Osteocyte (in vitro differentiated cells): Measurements from ENCODE around the gene OXCT2. TPM values are rescaled to one million over a fixed set of nuclear protein-coding genes. Genes with fewer than 3 reads are reported as not detected.

Source experiments
- DNase-seq: peaks from one replicate; pipeline ENCODE4 v3.0.0; 2021; ENCODE audit warnings: mixed read lengths; ENCODE audit not compliant: unreplicated experiment; ENCODE audit errors: extremely low spot score
- H3K27ac Mint-ChIP-seq: one replicate; pipeline ENCODE4 v1.8.0; 2021; ENCODE audit warnings: mild to moderate bottlenecking, mixed read lengths; ENCODE audit not compliant: unreplicated experiment
- H3K27me3 Mint-ChIP-seq: one replicate; pipeline ENCODE4 v1.8.0; 2021; ENCODE audit warnings: mixed read lengths; ENCODE audit not compliant: unreplicated experiment
- H3K36me3 Mint-ChIP-seq: one replicate; pipeline ENCODE4 v1.8.0; 2021; ENCODE audit warnings: mixed read lengths; ENCODE audit not compliant: unreplicated experiment
- H3K4me1 Mint-ChIP-seq: one replicate; pipeline ENCODE4 v1.8.0; 2021; ENCODE audit warnings: mixed read lengths; ENCODE audit not compliant: unreplicated experiment
- H3K4me3 Mint-ChIP-seq: one replicate; pipeline ENCODE4 v1.8.0; 2021; ENCODE audit warnings: mild to moderate bottlenecking, moderate library complexity, mixed read lengths; ENCODE audit not compliant: unreplicated experiment
- H3K9me3 Mint-ChIP-seq: one replicate; pipeline ENCODE4 v1.8.0; 2021; ENCODE audit warnings: mixed read lengths; ENCODE audit not compliant: unreplicated experiment
- CTCF ChIP-seq: fragments of 200-600 bp; sonication (generic); IDR thresholded peaks from 2 replicates; pipeline ENCODE4 v1.5.0; 2021; ENCODE audit warnings: antibody characterized with exemption, mild to moderate bottlenecking, moderate library complexity
- total RNA-seq: library from RNA; stranded (reverse); gene quantifications from 2 replicates; pipeline ENCODE4 v1.2.1, GENCODE V29; 2021

Gene OXCT2
- total RNA-seq, 1 donor from 2014 or later, result not detected

- no peak for DNase-seq
- H3K27ac Mint-ChIP-seq, result no peak overlapping the region
- no peaks in the 10 kb centered on the region for H3K9me3 Mint-ChIP-seq
- H3K36me3 Mint-ChIP-seq, result peaks cover 2% of the 10 kb centered on the region
- H3K4me1 Mint-ChIP-seq, result no peaks in the 10 kb centered on the region
- peaks cover 73% of the 10 kb centered on the region for H3K27me3 Mint-ChIP-seq
- H3K4me3 Mint-ChIP-seq, result no peak overlapping the region
- no peak for TF ChIP-seq CTCF
Observed at GRCh38 chr1:39727932-39728317, 43.2 kb downstream of the OXCT2 start.

- H3K36me3 Mint-ChIP-seq, result peaks cover 2% of the 10 kb centered on the region
- H3K4me3 Mint-ChIP-seq, result no peak overlapping the region
- no peaks in the 10 kb centered on the region for H3K9me3 Mint-ChIP-seq
- H3K4me1 Mint-ChIP-seq, result no peaks in the 10 kb centered on the region
- no peak for DNase-seq
- H3K27me3 Mint-ChIP-seq, result peaks cover 70% of the 10 kb centered on the region
- no peak overlapping the region for H3K27ac Mint-ChIP-seq
- no peak for TF ChIP-seq CTCF
Observed at GRCh38 chr1:39727221-39727931, 43.8 kb downstream of the OXCT2 start.

- Mint-ChIP-seq H3K9me3 (no peaks in the 10 kb centered on the region), H3K27me3 (peaks cover 77% of the 10 kb centered on the region), H3K4me1 (no peaks in the 10 kb centered on the region), H3K4me3 (no peak overlapping the region), H3K27ac (no peak overlapping the region), H3K36me3 (peaks cover 2% of the 10 kb centered on the region)
- no peak for TF ChIP-seq CTCF
- DNase-seq, result no peak
Observed at GRCh38 chr1:39726600-39726999, 44.5 kb downstream of the OXCT2 start.

GRCh38 chr1:39722495-39722894 lies 48.7 kb downstream of the OXCT2 start:
- Mint-ChIP-seq H3K36me3 (peaks cover 2% of the 10 kb centered on the region), H3K9me3 (no peaks in the 10 kb centered on the region), H3K27ac (no peak overlapping the region), H3K27me3 (peaks cover 65% of the 10 kb centered on the region), H3K4me3 (no peak overlapping the region), H3K4me1 (no peaks in the 10 kb centered on the region)
- TF ChIP-seq CTCF, result no peak
- no peak for DNase-seq

- no peaks in the 10 kb centered on the region for H3K4me1 Mint-ChIP-seq
Observed at GRCh38 chr1:39721664-39722063, 49.5 kb downstream of the OXCT2 start.

More at GRCh38 chr1:39721664-39722063, 49.5 kb downstream of the OXCT2 start:
- no peak overlapping the region for H3K27ac Mint-ChIP-seq
- H3K9me3 Mint-ChIP-seq, result no peaks in the 10 kb centered on the region
- H3K36me3 Mint-ChIP-seq, result peaks cover under 1% of the 10 kb centered on the region
- no peak for TF ChIP-seq CTCF
- peaks cover 66% of the 10 kb centered on the region for H3K27me3 Mint-ChIP-seq
- no peak overlapping the region for H3K4me3 Mint-ChIP-seq
- no peak for DNase-seq
